Limb (tissue), 2 donors: Measurements from ENCODE around the gene TIMM10.
A peak's percentile ranks its signal among the peaks of the same experiment; 100 is the strongest.

Experiments
- DNase-seq, 2 donors: peaks; one replicate each; pipeline ENCODE4 v3.0.0-alpha.2; 2016; ENCODE audit errors: extremely low spot score in 2 of 2

TIMM10 gene

DNA sequence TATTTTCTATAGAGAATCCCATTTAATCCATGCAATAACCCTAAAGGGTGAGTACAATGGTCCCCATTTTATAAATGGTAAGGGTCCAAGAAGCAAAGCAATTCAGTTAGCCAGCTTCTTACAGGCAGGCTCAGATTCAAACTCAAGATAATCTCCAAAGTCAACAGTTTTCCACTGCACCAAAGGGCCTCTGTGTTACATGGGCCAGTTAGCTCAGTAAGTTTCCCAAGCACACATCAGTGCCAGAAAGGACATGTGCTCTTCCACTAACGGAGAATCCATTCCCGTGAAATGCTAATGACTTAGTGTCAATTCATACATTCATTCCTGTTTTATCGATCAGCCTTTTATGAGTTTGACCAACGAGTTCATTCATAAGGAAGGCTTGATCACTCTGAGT, 26.0 kb downstream of the TIMM10 start:
- DNase-seq = no peak

DNA sequence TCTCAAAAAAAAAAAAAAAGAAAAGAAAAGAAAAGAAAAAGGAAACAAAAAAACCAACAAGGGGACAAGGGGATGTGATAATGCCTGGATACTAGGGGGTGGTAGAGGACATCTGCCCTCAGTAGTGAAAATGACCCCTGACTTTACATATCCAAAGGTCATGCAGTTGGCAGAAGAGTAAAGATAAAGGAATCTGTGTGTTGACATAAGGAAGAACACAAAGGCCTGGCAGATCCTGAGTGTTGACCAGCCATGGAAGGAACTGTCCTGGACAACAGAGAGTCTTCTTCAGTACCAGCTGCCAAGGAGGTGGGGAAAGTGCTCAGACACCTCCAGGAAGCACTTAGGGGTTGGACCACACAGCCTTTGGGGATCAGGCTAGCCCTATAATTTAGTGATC, 27.7 kb downstream of the TIMM10 start:
- DNase-seq = no peak

DNA sequence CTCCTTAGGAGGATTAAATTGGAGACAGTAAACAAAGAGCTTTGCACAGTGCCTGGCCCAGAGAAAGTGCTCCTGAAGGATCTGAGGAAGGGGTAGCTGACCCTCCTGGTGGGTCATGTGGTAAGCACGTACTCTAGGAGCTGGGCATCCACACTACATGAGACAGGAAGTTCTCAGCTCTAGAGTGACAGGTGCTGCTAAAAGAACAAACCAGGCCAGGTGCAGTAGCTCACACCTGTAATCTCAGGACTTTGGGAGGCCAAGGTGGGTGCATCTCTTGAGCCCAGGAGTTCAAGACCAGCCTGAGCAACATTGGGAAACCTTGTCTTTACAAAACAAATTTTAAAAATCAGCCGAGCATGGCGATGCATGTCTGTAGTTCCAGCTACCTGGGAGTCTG, 28.2 kb downstream of the TIMM10 start:
- DNase-seq = no peak

DNA sequence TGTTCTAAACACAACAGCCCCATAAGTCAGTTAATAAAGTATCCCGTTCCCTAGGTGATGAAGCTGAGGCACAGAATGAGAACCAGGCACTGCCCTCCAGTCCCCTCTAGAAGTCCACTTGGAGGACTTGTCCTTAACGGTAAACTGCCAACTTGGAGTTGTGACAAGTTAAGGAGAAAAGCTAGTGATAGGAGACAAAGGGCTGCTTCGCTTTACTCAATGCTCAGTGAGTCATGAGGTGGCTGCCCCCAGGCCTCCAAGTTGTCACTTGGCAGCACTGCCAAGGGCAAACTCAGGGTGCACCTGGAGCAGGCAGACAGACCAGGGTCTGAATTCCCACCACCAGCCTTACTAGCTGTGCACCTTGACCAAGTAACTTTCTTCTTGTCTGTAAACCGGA, 28.6 kb downstream of the TIMM10 start:
- no peak for DNase-seq

DNA sequence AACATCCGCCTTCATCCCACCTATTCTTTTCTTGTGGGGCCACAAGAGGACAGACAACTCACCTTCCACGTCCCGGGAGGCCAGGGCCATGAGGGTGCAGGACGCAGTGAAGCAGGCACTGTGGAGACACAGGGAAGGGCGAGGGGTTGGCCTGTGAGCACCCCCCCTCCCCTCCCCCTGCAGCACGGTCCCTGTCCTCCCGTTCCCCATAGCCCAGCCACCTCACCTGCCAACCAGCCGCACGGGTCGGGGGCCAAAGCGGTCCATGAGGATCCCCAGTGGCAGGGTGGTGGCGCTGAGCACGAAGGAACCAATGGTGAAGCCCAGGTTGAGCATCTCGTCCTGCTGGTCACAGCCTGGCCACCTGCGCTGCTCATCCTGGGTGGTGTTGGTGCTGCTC, 29.6 kb downstream of the TIMM10 start:
- no peak for DNase-seq

DNA sequence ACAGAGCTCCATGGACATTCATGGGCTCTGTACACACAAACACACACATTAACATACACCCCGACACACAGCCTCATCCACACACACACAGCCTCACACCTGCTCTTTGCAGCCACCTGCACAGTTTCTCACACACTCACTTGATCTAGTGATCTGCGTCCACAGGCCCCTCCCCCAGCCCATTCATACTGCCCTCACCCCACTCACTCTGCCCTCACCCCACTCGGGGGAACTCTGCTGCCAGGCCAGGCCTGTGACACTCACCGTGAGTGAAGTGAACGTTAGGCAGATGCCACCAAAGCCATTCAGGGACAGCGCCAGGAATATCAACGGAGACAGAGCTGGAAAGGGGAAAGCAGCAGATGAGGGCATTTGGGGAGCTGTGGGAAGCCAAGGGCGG, 30.0 kb downstream of the TIMM10 start:
- DNase-seq = no peak

DNA sequence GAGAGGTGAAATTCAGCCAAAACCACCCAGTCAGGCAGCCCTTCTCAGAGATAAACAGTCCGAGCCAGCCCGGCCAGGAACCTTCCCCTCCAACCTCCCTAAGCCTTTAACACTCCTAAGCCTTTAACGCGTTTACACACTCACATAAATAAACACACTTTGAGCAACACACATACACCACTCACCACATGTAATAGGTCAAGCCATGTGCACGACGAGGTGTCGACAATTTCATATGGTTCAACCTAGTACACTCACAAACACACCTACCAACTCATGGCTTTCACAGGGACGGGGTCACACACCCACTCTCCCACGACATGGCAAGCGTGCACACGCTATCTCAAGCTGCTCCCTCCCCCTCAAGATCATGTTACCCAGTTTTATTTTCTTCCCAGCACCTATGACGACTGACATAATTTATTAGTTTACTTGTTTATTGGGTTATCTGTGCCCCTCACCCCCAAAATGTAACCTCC, 30.5 kb downstream of the TIMM10 start:
- DNase-seq = no peak

DNA sequence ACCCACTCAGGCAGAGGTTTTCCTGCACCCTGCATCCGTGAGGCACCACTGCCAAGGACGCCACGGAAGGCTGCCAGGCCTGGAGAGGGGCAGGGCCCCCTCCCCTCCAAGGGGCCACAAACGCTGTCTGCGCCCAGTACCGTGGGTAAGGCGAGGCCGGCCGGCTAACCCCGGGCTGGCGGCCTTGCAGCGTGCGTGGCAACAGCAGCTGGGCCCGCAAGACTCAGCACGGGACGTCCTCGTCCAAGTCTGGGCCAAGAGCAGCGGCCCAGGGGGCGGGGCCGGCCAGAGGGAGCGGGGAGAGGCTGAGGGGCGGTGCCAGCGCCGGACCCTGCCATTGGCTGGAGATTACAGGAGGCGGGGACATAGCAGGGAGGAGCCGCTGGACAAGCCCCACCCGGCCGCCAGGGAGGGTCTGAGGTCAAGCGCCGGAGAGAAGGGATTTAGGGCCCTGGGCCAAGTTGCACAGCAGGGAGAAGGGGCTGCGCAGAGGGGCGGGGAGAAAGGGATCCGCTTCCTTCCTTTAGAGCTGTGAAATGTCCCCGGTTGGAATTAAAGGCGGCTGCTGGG, 31.1 kb downstream of the TIMM10 start:
- peak; percentile 91 to 92 for DNase-seq

DNA sequence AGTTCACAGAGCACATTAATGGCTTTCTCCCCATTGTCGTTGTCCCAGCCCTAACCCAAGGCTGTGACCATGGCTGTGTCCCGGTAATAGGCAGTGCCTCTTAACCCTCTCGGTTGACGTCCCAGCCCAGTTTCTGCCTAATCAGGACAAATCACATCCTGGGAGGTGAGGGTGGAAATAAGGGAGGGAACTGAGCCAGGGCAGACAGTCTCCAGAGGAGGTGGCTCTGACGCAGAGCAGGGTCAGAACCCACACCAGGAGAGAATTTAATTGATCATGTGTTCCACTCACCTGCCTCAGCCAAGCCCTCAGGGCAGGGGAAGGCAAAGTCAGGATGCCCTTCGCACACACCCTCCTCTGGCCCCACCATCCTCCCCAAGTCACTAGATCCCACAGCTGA, 32.0 kb downstream of the TIMM10 start:
- no peak for DNase-seq

DNA sequence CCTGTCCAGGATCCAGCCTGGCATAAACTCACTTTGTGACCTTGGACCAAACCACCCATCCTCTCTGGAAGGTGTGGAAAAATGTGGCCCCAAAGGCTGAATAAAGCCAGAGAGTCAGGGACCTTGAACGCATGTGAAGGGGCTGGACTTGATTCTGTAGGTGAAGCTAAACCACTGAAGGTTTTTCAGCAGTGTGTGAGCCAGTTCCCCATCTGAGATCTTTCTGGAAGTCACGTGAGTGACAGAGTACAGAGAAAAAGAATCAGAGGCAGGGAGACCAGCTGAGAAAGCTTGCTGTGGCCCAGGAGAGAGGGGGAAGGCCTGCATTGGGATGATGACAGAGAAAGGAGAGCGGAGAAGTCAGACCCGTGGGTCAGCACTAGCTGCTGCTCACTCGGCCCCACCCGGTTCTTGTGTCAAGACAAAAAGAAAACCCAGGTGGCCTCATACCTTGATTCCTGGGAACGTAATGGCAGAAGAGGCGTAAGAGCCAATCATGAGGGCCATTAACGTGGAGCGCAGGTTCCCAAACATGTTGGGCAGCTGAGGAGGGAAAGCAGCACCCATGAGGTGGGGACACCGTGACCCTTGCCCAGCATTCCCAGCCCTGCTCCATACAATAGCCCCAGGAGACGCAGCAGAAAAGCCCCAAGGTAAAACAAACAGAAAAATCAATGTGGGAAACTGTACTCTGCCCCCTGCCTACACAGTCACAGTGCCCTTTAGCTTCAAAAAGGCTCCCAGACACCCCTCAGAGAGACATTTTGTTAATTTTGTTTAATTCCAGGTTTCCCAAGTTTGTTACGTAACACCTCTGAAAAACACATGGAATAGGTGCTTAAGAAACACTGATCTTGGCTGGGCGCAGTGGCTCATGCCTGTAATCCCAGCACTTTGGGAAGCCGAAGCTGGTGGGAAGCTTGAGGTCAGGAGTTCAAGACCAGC, 33.0 kb downstream of the TIMM10 start:
- no peak for DNase-seq

DNA sequence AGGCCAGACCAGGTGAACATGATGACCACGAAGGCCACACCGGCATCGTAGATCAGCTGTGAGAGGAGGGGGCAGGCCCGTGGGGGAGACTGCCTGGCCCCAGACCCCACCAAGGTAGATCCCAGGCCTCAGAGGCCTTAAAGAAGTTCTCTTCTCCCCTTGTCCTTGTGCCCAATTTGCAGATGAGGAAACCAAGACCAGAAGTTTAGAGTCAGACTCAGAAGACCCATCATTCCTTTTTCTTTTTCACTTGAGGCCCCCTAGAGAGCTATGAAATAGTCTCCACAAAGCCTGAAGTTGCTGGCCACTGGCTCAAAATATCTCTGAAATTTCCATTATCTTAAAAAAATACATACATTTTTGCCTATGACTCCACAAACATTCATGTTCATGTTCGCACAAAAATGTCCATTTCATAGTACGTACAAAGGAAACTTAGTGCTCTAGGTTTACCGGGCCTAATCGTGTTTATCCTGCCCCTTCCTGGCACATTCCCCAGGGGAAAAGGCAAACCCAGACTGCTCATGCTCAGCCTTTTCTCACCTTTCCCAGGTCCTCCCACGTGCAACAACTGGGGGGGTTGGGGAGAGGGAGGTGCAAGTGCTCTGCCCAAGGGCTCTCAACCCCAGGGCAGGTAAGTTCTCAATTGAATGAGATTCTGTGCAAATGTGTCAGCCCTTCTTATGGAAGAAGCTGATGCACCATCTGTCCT, 34.3 kb downstream of the TIMM10 start:
- DNase-seq = no peak

DNA sequence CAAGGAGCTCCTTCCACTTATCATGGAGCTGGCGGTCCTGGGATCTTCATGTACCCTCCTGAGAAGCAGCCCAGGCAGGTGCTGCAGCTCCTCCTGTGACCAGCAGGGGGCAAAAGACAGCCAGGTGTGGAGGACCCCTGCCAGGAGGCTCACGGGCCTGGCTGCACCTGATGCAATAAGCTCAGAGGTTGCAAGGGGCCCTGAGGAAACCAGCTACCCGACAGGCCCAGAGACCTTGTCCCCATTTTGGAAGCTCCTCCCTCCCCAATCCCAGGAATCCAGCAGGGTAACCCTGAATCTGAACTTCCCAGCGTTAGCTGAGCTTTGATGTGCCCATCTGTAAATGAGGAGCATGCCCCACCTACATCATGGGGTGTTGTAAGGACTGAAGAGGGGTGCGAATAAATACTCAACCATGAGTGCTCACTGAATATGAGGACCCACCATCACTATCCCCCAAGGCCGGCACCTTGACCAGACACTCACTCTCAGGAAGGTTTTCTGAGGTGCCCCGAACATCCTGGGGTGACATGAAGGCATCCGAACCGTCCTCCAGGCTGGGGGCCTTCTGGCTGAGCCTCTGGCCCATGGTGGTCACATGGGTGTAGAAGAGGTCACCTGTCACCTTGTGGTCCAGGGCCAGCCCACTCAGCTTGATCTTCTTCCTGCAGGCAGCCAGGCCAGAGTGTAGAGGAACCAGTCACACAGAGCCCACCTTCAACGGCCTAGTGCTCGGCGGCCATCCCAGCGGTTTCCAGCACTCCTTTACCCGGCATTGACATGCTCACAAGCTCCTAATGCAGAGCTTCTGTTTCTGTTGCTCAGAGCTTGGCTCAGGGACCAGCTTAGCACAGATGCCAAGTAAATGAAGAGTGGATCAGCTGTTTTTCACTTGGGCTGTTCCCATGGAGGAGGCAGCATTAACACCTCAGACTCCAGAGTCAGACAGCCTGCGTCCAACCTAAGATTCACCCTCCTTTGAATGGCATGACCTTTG, 36.7 kb downstream of the TIMM10 start:
- DNase-seq = no peak

DNA sequence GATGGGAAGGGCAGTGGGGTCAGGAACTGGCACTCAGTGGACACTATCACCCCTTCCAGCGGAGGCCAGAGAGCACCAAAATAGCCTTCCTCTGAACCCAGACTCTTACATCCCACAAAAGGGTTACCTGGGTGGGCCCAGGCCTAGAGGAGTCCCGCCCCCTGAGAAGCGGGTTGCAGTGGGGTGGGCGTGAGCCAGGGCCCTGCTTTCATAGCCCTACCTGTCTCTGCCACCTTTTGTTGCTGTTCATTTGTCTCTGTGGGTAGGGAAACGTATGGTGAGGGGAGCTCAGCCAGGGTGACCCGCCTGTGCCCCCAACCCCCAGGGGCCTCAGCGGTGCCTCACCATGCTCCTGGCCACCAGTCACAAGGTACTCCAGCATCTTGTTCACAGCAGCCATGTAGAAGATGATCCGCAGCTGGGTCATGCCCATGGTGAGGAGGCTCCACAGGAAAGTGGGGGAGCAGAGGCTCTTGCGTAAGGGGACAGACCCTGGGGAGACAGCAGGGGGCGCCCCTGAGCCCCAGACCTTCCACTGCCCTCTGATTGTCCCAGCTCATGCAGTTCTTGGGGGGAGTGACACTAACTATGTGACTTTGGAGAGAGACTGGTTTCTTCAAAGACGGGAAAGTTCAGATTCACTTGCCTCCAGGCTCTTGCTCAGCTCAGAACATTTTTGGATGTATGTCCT, 39.0 kb downstream of the TIMM10 start:
- DNase-seq = no peak

DNA sequence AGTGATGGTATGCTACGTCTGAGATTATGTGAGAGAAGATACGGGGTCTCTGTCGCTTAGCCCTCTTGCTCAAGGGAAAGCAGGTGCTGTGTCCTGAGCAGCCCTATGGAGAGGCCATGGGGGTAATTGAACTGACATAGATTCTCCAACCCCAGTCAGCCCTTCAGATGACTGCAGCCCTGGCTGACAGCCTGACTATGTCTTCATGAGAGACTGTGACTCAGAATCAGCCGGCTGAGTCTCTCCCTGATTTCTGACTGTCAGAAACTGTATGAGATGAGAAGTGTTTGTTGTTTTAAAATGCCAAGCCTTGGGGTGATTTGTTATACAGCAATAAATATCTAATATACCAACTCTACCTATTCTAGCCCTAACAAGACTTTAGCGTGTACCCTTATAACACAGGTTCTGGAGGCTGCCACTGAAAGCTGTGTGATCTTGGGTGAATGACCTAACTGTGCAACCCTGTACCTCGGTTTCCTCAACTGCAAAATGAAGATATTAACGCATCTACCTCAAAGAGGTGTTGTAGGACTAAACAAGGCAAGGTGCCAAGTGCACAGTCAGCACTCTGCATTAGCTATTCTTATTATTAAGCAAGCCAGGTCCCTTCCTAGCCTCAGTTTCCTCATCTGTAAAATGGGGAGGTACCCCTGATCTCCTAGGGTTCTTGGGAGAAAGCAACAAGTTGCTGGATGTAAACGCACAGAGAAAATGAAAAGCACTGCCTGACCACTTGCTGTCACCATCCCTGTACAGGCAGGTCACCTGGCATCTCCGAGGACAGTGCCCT, 39.9 kb downstream of the TIMM10 start:
- DNase-seq = no peak

DNA sequence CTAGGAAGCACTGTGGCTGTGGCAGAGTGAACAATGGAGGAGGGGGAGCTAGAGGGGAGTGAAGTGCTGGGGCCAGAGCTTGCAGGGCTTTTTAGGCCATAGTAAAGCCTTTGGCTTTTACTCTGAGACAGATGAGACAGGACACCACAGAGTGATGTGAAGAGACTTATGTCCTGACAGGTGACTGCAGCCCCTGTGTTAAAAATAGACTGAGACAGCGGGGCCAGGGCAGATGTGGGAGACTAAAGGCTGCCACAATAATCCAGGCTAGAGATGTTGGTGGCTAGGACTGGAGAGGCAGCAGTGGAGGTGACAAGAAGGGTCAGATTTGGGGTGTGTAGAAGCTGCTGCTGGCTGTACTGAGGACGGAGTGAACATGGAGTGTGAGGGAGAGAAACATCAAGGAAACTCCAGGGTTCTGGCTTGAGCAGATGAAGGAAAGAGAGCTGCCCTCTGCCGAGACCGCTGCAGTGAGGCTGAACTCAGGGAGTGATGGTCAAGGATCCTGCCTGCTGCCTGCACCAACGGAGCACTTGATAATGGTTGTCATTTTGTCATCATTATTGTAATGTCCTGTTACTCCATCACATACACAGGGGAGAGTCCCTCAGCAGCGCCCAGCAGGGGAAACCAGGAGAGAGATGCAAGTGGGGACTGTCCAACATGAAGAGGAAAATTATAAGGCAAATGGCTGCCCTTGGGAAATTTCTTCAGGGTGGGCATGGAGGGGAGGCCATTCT, 42.5 kb downstream of the TIMM10 start:
- no peak for DNase-seq

DNA sequence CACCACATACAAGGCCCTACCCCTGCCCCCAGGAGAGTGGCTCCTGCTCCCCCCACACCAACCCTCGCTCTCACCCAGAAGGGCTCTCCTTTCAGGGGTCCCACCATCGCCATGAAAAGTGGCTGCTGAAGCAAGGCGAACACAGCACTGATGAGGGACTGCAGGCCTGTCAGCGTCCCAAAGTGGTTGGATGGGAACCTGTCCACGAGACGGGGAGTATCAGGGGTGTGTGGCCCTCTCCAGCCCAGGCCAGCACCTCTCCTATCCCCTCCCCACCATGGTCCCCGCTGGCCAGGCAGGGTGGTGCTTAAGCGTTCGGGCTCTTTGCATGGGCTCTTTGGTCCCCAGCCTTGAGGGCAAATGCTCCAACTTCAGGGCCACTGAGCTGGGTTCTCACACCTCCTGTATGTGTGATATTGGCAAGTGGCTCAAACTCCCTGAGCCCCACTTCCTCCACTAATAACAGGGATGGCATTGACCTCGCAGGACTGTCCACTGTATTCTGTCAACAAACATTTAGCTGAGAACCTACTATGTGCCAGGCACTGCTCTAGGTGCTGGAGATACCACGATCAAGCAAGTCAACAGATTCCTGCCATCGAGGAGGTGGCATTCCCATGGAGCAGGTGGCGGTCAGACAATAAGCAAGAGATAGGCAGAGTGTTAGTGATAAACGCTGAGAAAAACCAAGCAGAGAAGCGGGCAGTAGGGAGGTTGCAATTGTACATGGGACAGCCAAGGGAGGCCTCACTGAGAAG, 43.4 kb downstream of the TIMM10 start:
- no peak for DNase-seq

DNA sequence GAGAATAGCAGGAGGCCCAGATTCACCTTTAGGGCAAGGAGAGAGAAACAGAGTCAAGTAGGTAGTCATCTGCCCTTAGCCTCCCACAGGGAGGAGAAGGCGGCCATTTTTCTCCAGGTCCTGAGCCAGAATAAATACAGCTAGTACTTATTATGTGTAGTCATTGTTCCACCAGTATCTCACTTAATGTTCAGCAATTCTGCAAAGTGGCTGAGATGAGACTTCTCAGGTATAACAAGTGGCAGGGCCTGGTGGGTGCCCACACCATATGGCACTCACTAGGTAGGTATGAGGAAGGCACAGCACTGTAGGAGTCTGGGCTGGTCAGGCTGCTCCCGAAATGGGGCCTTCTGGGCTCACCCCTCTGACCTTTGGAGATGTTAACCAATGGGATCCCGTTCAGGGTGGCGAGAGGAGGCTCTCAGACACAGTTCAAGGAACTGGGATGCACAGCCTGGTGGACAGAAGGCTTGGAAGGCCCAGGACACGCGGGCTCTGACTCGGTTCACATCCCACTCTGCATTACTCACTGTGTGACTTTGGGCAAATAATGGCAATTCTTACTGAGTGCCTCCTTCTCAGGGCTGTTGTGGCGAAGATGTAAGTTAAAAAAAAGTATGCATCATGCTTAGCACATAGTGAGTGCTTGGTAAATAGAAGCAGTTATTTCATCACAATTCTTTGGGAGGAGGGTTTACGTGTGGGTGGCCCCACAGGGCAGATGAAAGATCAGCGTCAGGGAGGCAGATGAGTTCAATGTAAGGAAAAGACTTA, 45.1 kb downstream of the TIMM10 start:
- no peak for DNase-seq
